Choroid plexus epithelial cell (primary cell): ENCODE measurements around the gene ADCY7.

ENCODE experiments used
- DNase-seq: peaks from one replicate; pipeline ENCODE4 v3.0.0-alpha.2; 2010; ENCODE audit warnings: low read depth
- H3K4me3 ChIP-seq: 2 replicates; pipeline ENCODE4 v1.5.1; 2011; ENCODE audit warnings: low read depth, mild to moderate bottlenecking, control low read depth, low read length, moderate library complexity
- CTCF ChIP-seq: conservative IDR thresholded peaks from 2 replicates; pipeline ENCODE4 v1.5.1; 2011; ENCODE audit warnings: low read depth, mild to moderate bottlenecking, control low read depth, inconsistent platforms, low read length, moderate library complexity

The ADCY7 gene

GRCh38 chr16:50255538-50255937, 10.8 kb upstream of the ADCY7 start:
- no peak for TF ChIP-seq CTCF
- no peak for DNase-seq
- no peak overlapping the region for H3K4me3 ChIP-seq

GRCh38 chr16:50256604-50257003, 9.7 kb upstream of the ADCY7 start:
- TF ChIP-seq CTCF, result no peak
- H3K4me3 ChIP-seq, result no peak overlapping the region
- no peak for DNase-seq

GRCh38 chr16:50257876-50258275, 8.5 kb upstream of the ADCY7 start:
- no peak for DNase-seq
- no peak for TF ChIP-seq CTCF
- H3K4me3 ChIP-seq, result no peak overlapping the region

- peak; percentile 34 for DNase-seq
- no peak overlapping the region for H3K4me3 ChIP-seq
- TF ChIP-seq CTCF, result no peak
Measured at GRCh38 chr16:50259334-50260205, 6.8 kb upstream of the ADCY7 start.

GRCh38 chr16:50260206-50261159, 5.9 kb upstream of the ADCY7 start:
- no peak for TF ChIP-seq CTCF
- no peak overlapping the region for H3K4me3 ChIP-seq
- no peak for DNase-seq

GRCh38 chr16:50261160-50261706, 5.1 kb upstream of the ADCY7 start:
- no peak for TF ChIP-seq CTCF
- no peak for DNase-seq
- H3K4me3 ChIP-seq, result no peak overlapping the region
